ENCODE data around the gene USP15. TPM values are rescaled to one million over a fixed set of nuclear protein-coding genes. Genes with fewer than 3 reads are reported as not detected.

The USP15 gene
- total and polyA plus RNA-seq, 2 donors (not counting 3 experiments of a cell fraction or from before 2014, with no cell fraction given), result 20.0 to 61.8 TPM

DNA sequence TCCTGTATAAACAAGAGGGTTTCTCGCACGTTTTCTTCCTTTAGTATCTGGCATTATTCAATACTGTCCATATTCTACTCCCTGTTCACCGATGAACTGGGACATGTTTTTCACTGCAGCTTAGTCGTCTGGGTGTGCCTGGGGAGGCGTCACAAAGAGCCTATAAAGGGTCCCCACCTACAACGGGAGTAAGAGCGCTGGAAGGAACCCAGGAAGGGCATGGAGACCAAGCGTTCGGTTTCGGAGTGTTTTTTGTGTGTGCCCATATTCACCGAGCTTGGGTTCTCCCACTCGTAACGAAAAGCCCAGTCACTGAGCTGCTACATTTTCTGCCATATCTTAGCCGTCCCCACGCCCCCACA lies 592 bp upstream of the USP15 start:
- H3K9me3 ChIP-seq (replicated peaks; ENCODE audit: control insufficient read depth, insufficient read depth, low read length), result no peaks in the 10 kb centered on the region
- H3K79me2 ChIP-seq (ENCODE audit: control insufficient read depth, insufficient read depth, low read length), result peaks cover 44% of the 10 kb centered on the region
- TF ChIP-seq, protein P1, sequence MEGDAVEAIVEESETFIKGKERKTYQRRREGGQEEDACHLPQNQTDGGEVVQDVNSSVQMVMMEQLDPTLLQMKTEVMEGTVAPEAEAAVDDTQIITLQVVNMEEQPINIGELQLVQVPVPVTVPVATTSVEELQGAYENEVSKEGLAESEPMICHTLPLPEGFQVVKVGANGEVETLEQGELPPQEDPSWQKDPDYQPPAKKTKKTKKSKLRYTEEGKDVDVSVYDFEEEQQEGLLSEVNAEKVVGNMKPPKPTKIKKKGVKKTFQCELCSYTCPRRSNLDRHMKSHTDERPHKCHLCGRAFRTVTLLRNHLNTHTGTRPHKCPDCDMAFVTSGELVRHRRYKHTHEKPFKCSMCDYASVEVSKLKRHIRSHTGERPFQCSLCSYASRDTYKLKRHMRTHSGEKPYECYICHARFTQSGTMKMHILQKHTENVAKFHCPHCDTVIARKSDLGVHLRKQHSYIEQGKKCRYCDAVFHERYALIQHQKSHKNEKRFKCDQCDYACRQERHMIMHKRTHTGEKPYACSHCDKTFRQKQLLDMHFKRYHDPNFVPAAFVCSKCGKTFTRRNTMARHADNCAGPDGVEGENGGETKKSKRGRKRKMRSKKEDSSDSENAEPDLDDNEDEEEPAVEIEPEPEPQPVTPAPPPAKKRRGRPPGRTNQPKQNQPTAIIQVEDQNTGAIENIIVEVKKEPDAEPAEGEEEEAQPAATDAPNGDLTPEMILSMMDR (IDR thresholded peaks at IDR 0.05; ENCODE audit: extremely low read depth in 1 of 2, insufficient read depth in 1 of 2, low read depth in 1 of 2, low read length in 2 of 2), result no peak
- TF ChIP-seq POLR2AphosphoS5 (IDR thresholded peaks at IDR 0.05; ENCODE audit: insufficient read depth, low read depth, low read length) (no peak), FOS (IDR thresholded peaks at IDR 0.05; ENCODE audit: borderline replicate concordance, insufficient read depth, low read length) (no peak), EZH2 (IDR thresholded peaks at IDR 0.05; ENCODE audit: borderline replicate concordance, low read depth, low read length, severe bottlenecking) (no peak), JUN (IDR thresholded peaks at IDR 0.05; ENCODE audit: borderline replicate concordance, insufficient read depth, insufficient read length, low read depth) (no peak), POLR2A (IDR thresholded peaks at IDR 0.05; ENCODE audit: low read depth, low read length) (no peak), GATA2 (IDR thresholded peaks at IDR 0.05; ENCODE audit: insufficient read depth, insufficient read length, low read depth, low read length) (no peak), MYC (IDR thresholded peaks at IDR 0.05; ENCODE audit: low read depth, low read length) (no peak)
- TF ChIP-seq, protein P2, sequence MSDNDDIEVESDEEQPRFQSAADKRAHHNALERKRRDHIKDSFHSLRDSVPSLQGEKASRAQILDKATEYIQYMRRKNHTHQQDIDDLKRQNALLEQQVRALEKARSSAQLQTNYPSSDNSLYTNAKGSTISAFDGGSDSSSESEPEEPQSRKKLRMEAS (IDR thresholded peaks at IDR 0.05; ENCODE audit: insufficient read depth, insufficient read length), result no peak
- no peaks in the 10 kb centered on the region for H3K27me3 ChIP-seq (ENCODE audit: control insufficient read depth in 2 of 2, insufficient read depth in 2 of 2, low read length in 2 of 2)
- intact Hi-C loops (cut with micrococcal nuclease) (no loop called here), dilution Hi-C loops (cut with MboI; ENCODE audit: extremely low pct_ligation_motif_present, low sequenced_read_pairs) (no loop called here)
- peak; percentile 40 for FAIRE-seq
- peak overlapping the region; percentile 94 for H3K4me2 ChIP-seq (ENCODE audit: insufficient read depth, low read length)
- ChIA-PET CTCF (interaction anchor here (0.6 to 1.5 kb wide), 14 partner anchors 9 to 540 kb away, joined by 3 to 6 read pairs (median 4); partner anchors contain the start of gene MON2), POLR2A (no interaction called here)
- no peaks in the 10 kb centered on the region for H3K36me3 ChIP-seq (ENCODE audit: control insufficient read depth in 2 of 2, extremely low read depth in 1 of 2, insufficient read depth in 2 of 2, low read length in 2 of 2)
- peak overlapping the region; percentile 71 for H3K27ac ChIP-seq (ENCODE audit: insufficient read depth, low read depth, low read length)
- peak overlapping the region; percentile 65 to 97 (median 93) for H3K4me3 ChIP-seq (replicated peaks in 1 of 3; ENCODE audit: insufficient read depth in 1 of 3, low read depth in 1 of 3, low read length in 3 of 3)
- BruUV-seq (replicated peaks), result TSS peak; percentile 70
- H3K9me1 ChIP-seq (replicated peaks; ENCODE audit: control insufficient read depth, extremely low read depth, insufficient read depth, low read length), result no peaks in the 10 kb centered on the region
- H3K9ac ChIP-seq (replicated peaks; ENCODE audit: extremely low read depth, insufficient read depth, low read length), result peak overlapping the region; percentile 92
- DNase-seq (ENCODE audit: low read depth, low spot score), result no peak
- peaks cover 6% of the 10 kb centered on the region for H4K20me1 ChIP-seq (replicated peaks; ENCODE audit: control insufficient read depth, extremely low read depth, insufficient read depth, low read length)
- peaks cover 19% of the 10 kb centered on the region for H3K4me1 ChIP-seq (ENCODE audit: control insufficient read depth, extremely low read depth, insufficient read depth, low read length)
- peak overlapping the region; percentile 94 for H2AFZ ChIP-seq (ENCODE audit: low read depth, low read length)

Measured in endothelial cell of umbilical vein (primary cell).